ENCODE measurements around the gene KLHL8. TPM values are rescaled to one million over a fixed set of nuclear protein-coding genes. Genes with fewer than 3 reads are reported as not detected.

Gene KLHL8
- total RNA-seq, 2 experiments from 2014 or later: 11.0 to 12.0 TPM

Other genes starting within 250 kb of the KLHL8 start
- gene HSD17B13, start 102.3 kb upstream of the KLHL8 start, total RNA-seq: under 1 TPM; 0.09 to 0.29 TPM
- 10 to 100 TPM; 30.0 to 31.9 TPM for gene HSD17B11, start 170.6 kb upstream of the KLHL8 start, total RNA-seq
- 1 to 10 TPM; 8.1 to 9.6 TPM for gene NUDT9, start 202.0 kb upstream of the KLHL8 start, total RNA-seq